NCI-H2081 treated with DMSO at 0.1 percent for 48 hours (cell line): ENCODE results near the gene SGMS1.
"Not testable (repeated sequence)": the region's sequence is repeated elsewhere in the genome, so short reads cannot be mapped to it uniquely, and the experiment has no call there.

ENCODE experiments used
- DNase-seq: peaks from one replicate; lab custom pipeline; 2025; lab: John Stamatoyannopoulos, UW

The SGMS1 gene

GRCh38 chr10:50582766-50583762, 40.7 kb downstream of the SGMS1 start:
- no peak for DNase-seq

DNA sequence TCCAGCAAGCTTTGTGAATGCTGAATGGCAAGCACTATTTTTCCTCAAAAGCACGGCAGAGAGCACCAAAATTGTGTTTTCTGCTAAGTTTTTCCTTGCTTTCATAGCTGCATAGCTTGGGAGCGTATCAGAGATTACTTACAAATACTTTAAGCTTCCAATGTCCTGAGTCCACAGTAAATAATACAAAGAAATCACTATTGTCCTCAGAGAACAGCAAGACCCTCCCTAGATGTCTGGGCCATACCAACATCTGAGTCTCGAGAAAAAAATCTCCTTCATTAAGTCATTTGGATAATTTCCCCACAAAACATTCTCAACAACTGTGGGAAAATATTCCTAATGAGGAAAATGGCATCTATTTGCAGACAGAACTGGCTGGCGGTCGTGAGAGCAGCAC, 41.7 kb downstream of the SGMS1 start:
- DNase-seq, result no peak

DNA sequence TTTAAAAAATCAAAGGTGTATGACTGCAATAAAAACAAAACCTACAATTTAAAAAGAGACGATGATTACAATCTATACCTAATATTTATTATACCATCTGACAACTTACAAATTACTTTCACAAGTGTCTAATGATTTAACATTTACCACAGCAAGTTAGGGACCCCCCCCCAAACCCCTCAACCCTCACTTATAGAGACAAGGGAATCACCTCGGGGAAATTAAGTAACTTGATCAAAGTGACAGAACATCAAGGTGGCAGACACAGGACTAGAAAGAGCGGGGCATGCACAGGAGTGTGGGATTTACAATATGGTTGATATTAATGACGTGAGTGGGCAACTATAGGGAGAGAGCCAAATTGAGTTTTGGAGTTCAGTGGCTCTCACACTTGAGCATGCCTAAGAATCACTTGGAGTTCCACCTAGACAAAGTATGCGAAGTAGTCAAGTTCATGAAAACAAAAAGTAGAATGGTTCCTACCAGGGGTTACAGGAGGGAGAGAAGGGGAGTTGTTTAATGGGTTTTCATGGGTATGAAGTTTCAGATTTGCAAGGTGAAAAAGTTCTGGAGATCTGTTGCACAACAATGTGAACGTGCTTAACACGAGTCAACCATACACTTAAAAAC, 43.4 kb downstream of the SGMS1 start:
- no peak for DNase-seq

- DNase-seq, result no peak
Measured at GRCh38 chr10:50579491-50580261, 44.1 kb downstream of the SGMS1 start.

DNA sequence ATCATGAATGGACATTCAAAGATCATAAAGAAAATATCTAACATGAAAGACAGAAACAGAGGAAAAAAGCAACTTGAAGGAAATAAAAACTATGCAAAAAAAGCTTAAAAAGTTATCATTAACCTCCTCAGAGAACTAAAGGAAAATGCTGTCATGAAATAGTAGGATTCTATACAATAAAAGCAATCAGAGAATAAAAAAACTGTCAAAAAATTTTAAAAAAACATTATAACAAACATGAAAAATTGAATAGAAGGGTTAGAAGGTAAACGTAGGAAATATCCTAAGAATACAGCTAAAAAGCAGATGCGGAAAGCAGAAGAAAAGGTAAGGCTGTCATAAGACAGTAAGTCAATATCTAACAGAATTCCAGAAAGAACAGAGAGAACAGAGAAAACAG, 44.8 kb downstream of the SGMS1 start:
- no peak for DNase-seq

GRCh38 chr10:50577681-50578350, 45.9 kb downstream of the SGMS1 start:
- DNase-seq, result no peak

GRCh38 chr10:50577010-50577409, 46.7 kb downstream of the SGMS1 start:
- no peak for DNase-seq

- DNase-seq, result no peak
Measured at GRCh38 chr10:50576245-50576815, 47.4 kb downstream of the SGMS1 start.

GRCh38 chr10:50575477-50576244, 48.1 kb downstream of the SGMS1 start:
- DNase-seq, result no peak

GRCh38 chr10:50574931-50575330, 48.8 kb downstream of the SGMS1 start:
- no peak for DNase-seq

GRCh38 chr10:50574305-50574704, 49.5 kb downstream of the SGMS1 start:
- DNase-seq, result no peak

DNA sequence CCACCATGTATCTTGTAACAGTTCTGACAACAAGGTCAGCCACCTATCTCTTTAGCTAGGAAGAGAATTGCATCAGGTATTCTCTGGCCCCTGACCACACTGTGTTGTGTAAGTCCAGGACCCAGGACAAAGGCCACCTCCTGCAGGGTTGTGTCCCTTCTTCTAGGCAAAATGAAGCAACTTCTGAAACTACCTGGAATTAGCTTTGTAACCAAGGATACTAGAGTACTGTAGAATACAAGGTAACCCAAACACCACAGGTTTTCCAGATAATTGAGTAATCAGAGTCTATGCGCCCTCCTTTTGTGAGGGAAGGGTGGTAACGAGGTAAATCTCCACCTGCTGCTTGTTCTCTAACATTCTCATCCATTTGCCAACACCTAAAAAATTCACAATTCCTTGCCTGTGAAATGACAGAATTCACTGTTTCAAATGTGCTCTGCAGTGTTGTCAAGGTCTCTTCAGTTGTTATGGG, 51.7 kb downstream of the SGMS1 start:
- no peak for DNase-seq

DNA sequence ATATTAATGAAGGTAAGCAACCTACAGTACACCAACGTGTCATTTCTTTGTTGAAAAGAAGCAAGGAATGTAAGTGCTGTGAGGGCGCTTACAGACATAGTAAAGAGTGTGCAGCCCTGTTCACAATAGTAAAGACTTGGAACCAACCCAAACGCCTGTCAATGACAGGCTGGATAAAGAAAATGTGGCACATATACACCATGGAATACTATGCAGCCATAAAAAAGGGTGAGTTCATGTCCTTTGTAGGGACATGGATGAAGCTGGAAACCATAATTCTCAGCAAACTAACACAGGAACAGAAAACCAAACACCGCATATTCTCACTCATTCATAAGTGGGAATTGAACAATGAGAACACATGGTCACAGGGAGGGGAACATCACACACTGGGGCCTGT, 55.0 kb downstream of the SGMS1 start:
- not testable (repeated sequence) for DNase-seq

DNA sequence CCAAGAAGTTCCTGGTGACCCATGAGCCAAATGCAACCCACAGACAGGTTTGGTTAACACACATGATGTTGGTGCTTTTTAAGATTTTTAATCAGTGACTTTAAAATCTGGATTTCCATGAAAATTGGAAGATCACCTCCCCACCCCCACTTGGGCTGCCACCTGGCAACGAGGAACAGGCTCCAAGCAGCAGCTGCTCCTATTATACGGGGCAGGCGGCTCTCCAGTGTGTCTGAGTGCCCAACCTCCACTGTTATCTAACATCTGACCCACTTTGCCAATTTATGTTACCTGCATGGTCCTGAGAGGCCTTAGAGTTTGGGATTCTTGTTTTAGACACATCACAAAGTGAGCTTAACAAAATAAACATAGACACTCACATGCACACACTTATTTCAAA, 56.4 kb downstream of the SGMS1 start:
- peak; percentile 14 for DNase-seq

DNA sequence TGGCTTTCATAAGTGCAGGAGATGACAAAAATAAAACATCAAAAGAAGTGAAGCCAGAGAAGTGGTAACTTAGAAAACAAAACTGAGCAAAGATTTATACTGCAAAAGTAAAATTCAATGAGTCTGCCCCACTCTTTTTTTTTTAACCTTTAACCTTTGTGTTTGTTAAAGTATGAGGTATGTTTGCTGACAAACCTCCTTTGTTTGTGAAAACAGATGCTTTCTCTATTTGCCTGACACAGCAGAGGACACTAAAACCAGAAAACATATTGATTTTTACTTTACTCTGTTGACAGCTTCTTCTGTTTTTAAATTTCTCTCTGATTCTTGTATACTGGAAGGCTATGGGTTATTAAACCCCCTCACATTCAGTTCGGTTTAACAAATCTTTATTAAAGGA, 57.6 kb downstream of the SGMS1 start:
- DNase-seq, result no peak

GRCh38 chr10:50565301-50566083, 58.3 kb downstream of the SGMS1 start:
- no peak for DNase-seq

DNA sequence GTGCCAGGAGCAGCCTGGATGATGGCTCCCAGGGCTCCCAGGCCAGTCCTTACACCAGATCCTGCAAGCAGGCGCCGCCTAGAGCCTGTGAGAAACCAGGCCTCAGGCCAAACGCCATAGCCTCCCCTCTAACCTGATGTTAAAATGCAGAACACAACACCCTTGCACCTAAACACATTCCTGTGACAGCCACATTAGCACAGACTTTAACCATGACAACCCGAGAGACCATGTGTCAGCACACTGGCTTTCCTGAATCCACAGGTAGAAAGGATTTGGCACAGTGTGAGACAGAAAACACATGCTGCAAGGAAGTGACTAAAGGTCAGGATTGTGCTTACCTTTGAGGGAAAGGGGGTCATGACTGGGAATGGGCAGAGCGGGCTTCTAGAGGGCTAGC, 59.9 kb downstream of the SGMS1 start:
- no peak for DNase-seq

DNA sequence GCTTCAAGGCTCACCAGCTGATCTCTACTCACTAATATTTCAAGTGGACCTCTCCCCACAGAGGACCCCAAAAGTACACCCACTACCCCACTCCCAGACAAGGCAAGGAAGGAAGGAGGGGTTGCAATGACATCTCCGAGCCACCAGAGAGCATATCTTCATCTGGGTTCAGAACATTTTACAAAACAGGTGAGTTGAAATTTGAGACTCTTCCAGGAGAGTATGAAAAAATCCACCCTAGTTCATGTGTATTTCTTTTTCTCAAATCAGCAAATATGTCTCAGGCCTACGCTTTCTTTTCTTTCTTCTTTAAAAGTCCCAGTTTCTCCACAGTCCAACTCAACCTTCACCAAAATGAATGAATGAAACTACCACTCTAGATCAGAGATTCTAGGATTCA, 61.9 kb downstream of the SGMS1 start:
- DNase-seq, result no peak

DNA sequence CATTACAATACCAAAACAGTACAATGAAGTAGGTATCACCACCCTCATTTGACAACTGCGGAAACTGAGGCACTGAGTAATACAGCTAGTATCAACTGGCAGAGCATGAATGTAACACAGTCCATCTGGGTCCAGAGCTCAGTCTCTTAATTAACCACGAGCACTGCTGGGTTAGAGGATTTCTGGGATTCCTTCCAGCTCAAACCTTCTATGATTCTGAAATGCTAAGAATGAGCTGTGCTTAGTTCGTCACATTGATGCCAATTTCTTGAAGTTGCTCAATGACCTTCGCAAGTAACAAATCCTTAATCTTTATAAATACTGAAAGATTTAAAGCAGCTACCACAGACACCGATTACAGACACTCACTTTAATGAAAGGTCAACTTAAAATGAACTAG, 62.5 kb downstream of the SGMS1 start:
- no peak for DNase-seq

GRCh38 chr10:50560370-50560769, 63.4 kb downstream of the SGMS1 start:
- DNase-seq, result no peak
